Fibroblast of lung (primary cell): ENCODE results near the gene SHANK1. TPM values are rescaled to one million over a fixed set of nuclear protein-coding genes. Genes with fewer than 3 reads are reported as not detected.
A peak's percentile ranks its signal among the peaks of the same experiment; 100 is the strongest.
"Not testable (repeated sequence)": the region's sequence is repeated elsewhere in the genome, so short reads cannot be mapped to it uniquely, and the experiment has no call there.

Experiments
- DNase-seq, 2 donors: peaks; one replicate each; pipeline versions ENCODE4 v3.0.0 to v3.0.0-alpha.2; 2010; ENCODE audit warnings: low read depth in 2 of 2
- H2AFZ ChIP-seq: 2 replicates; pipeline ENCODE4 v1.5.1; 2012; ENCODE audit warnings: low read length, control low read depth, inconsistent platforms
- H3K27ac ChIP-seq: 2 replicates; pipeline ENCODE4 v1.5.1; 2011; ENCODE audit warnings: low read length, control low read depth; ENCODE audit not compliant: insufficient read depth
- H3K27me3 ChIP-seq: 2 replicates; pipeline ENCODE4 v1.5.1; 2011; ENCODE audit warnings: mild to moderate bottlenecking, low read length; ENCODE audit not compliant: control insufficient read depth, insufficient read depth
- H3K36me3 ChIP-seq: 2 replicates; pipeline ENCODE4 v1.5.1; 2011; ENCODE audit warnings: low read length; ENCODE audit not compliant: control insufficient read depth, insufficient read depth
- H3K4me1 ChIP-seq: 2 replicates; pipeline ENCODE4 v1.5.1; 2011; ENCODE audit warnings: low read length; ENCODE audit not compliant: control insufficient read depth, insufficient read depth; ENCODE audit errors: extremely low read depth
- H3K4me2 ChIP-seq: 2 replicates; pipeline ENCODE4 v1.5.1; 2011; ENCODE audit warnings: low read length, control low read depth; ENCODE audit not compliant: insufficient read depth; ENCODE audit errors: extremely low read depth
- H3K4me3 ChIP-seq, 4 experiments: fragments of 200-600 bp in 1 of 4; sonication (generic) in 1 of 4; replicated peaks in 1 of 4; 2 replicates each; pipeline ENCODE4 v1.5.1; 2011 to 2016; ENCODE audit warnings: low read length in 4 of 4, low read depth in 3 of 4, mild to moderate bottlenecking in 3 of 4, control low read depth in 2 of 4, inconsistent platforms in 1 of 4, mixed read lengths in 1 of 4; ENCODE audit not compliant: insufficient read depth in 1 of 4; ENCODE audit errors: control extremely low read depth in 1 of 4
- H3K79me2 ChIP-seq: 2 replicates; pipeline ENCODE4 v1.5.1; 2012; ENCODE audit warnings: mild to moderate bottlenecking, low read length, inconsistent platforms; ENCODE audit not compliant: control insufficient read depth, insufficient read depth
- H3K9ac ChIP-seq: 2 replicates; pipeline ENCODE4 v1.5.1; 2011; ENCODE audit warnings: mild to moderate bottlenecking, low read length, control low read depth; ENCODE audit not compliant: insufficient read depth
- H3K9me3 ChIP-seq: 2 replicates; pipeline ENCODE4 v1.5.1; 2012; ENCODE audit warnings: low read depth, low read length; ENCODE audit not compliant: control insufficient read depth, insufficient read depth
- H4K20me1 ChIP-seq: 2 replicates; pipeline ENCODE4 v1.5.1; 2011; ENCODE audit warnings: low read length; ENCODE audit not compliant: control insufficient read depth, insufficient read depth; ENCODE audit errors: extremely low read depth
- EZH2 ChIP-seq: IDR thresholded peaks from 2 replicates; pipeline ENCODE4 v1.5.1; 2012; ENCODE audit warnings: low read length, control low read depth, mild to moderate bottlenecking; ENCODE audit errors: missing control alignments
- polyA minus RNA-seq: library from RNA; depleted of rRNA, polyadenylated mRNA; stranded (reverse); fragments of >200 nt; gene quantifications from 2 replicates; pipeline ENCODE4 v1.2.3, GENCODE V29; 2011; ENCODE audit warnings: low replicate concordance
- polyA plus RNA-seq, 2 donors: library from polyadenylated mRNA; depleted of rRNA in 1 of 2; stranded (reverse) in 1 of 2; unstranded in 1 of 2; fragments of >200 nt; gene quantifications; 2 replicates each; pipeline ENCODE4 v1.2.1, GENCODE V29; 2011 to 2012; ENCODE audit warnings: missing spikeins in 1 of 2
- total RNA-seq: library from RNA; depleted of rRNA; stranded (reverse); fragments of >200 nt; gene quantifications from 2 replicates; pipeline ENCODE4 v1.2.1, GENCODE V29; 2014
- TF ChIP-seq, protein P1 (sequence below), 2 donors: IDR thresholded peaks in 1 of 2; conservative IDR thresholded peaks in 1 of 2; 1 replicate in 1 of 2; 2 replicates in 1 of 2; pipeline ENCODE4 v1.5.1; 2011 to 2012; ENCODE audit warnings: low read length in 2 of 2, control low read depth in 1 of 2, inconsistent platforms in 1 of 2, low read depth in 1 of 2, mild to moderate bottlenecking in 1 of 2

Gene SHANK1
- total RNA-seq (1.8 and 7.9 TPM in 2 replicates), polyA plus RNA-seq (1.4 and 2.3 TPM in 2 replicates), polyA minus RNA-seq (9.2 and 12.1 TPM in 2 replicates)
- polyA plus RNA-seq (2012): 3.1 and 4.6 TPM in 2 replicates

DNA sequence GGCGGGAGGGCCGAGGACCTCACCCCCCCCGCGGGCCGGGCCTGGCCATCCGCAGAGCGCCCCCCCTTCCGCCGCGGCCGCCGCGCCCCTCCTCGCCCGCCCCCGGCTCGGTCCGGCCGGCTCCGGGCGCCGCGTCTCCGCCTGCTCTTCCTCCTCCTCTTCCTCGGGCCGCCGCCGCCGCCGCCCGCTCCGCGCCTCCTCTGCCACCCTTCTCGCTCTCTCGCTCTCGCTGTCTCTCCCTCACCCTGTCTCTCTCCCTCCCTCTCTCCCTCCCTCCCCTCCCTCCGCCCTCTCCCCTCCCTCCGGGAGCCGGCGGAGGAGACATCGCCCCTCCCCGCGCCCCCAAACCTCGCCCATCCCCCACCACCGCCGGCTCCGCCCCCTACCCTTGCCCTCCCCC lies at the start of gene SHANK1:
SHANK1 (minus strand) TSS at position 237 of the 400 bp plus-strand sequence. CDS start 2,883 bp downstream, outside the sequence.
- Histone ChIP-seq H3K4me3 (peak within 1 kb of the TSS in 3 of 4 experiments; percentile 32 to 60 (median 32)), H3K4me1 (peaks cover 18% of the 10 kb centered on the region), H3K9me3 (no peaks in the 10 kb centered on the region), H3K27me3 (no peaks in the 10 kb centered on the region), H2AFZ (no peak within 1 kb of the TSS), H3K4me2 (peak within 1 kb of the TSS; percentile 48), H3K36me3 (no peaks in the 10 kb centered on the region), H4K20me1 (no peaks in the 10 kb centered on the region), H3K27ac (no peak within 1 kb of the TSS), H3K79me2 (peaks cover 4% of the 10 kb centered on the region), H3K9ac (no peak within 1 kb of the TSS)
- TF ChIP-seq, protein P1, sequence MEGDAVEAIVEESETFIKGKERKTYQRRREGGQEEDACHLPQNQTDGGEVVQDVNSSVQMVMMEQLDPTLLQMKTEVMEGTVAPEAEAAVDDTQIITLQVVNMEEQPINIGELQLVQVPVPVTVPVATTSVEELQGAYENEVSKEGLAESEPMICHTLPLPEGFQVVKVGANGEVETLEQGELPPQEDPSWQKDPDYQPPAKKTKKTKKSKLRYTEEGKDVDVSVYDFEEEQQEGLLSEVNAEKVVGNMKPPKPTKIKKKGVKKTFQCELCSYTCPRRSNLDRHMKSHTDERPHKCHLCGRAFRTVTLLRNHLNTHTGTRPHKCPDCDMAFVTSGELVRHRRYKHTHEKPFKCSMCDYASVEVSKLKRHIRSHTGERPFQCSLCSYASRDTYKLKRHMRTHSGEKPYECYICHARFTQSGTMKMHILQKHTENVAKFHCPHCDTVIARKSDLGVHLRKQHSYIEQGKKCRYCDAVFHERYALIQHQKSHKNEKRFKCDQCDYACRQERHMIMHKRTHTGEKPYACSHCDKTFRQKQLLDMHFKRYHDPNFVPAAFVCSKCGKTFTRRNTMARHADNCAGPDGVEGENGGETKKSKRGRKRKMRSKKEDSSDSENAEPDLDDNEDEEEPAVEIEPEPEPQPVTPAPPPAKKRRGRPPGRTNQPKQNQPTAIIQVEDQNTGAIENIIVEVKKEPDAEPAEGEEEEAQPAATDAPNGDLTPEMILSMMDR (conservative IDR thresholded peaks at IDR 0.05 in 1 of 2, IDR thresholded peaks at IDR 0.05 in 1 of 2; ENCODE audit: low read depth in 1 of 2, low read length in 2 of 2): no peak
- TF ChIP-seq EZH2: no peak
- DNase-seq: peak in 1 of 2 donors; percentile 21

DNA sequence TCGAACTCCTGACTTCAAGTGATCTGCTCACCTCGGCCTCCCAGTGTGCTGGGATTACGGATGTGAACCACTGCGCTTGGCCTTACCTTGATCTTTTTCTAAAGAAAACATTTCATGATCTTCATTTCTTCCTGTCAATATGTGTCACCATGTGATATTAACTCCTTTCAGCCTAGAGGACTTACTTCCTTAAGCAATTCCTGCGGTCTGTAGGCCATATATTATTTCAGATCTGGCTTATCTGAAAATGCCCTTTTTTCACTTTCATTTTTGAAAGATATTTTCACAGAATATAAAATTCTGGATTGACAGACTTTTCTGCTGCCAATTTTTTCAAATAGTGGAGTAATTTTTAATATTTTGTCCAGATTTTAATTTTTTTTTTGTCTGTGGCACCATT lies 48.7 kb upstream of the SHANK1 start:
- TF ChIP-seq, protein P1 (conservative IDR thresholded peaks at IDR 0.05 in 1 of 2, IDR thresholded peaks at IDR 0.05 in 1 of 2; ENCODE audit: low read depth in 1 of 2, low read length in 2 of 2): no peak
- TF ChIP-seq EZH2: no peak
- no peaks in the 10 kb centered on the region for H4K20me1 ChIP-seq
- no peaks in the 10 kb centered on the region for H3K27me3 ChIP-seq
- H3K27ac ChIP-seq: no peak overlapping the region
- no peaks in the 10 kb centered on the region for H3K9me3 ChIP-seq
- no peaks in the 10 kb centered on the region for H3K79me2 ChIP-seq
- no peaks in the 10 kb centered on the region for H3K4me1 ChIP-seq
- no peak overlapping the region for H3K4me3 ChIP-seq
- no peak overlapping the region for H3K9ac ChIP-seq
- H3K36me3 ChIP-seq: no peaks in the 10 kb centered on the region
- H3K4me2 ChIP-seq: no peak overlapping the region
- no peak for DNase-seq
- no peak overlapping the region for H2AFZ ChIP-seq

DNA sequence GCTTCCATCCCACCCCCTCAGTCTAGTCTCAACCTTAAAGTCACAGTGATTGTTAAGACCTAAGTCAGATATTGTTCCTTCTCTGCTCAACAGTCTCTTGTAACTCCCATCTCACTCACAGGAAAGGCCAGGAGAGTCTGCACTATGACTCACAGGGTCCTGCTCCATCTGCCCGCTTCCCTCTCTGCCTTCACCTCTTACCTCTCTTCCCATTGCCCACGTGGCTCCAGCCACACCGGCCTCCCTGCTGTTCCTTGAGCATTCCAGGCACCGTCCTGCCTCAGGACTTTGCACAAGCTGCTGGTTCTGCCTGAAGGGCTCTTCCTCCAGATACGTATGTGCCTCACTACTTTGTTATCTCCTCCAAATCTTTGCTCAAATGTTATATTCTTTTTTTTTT lies 47.7 kb upstream of the SHANK1 start:
- not testable (repeated sequence) for H3K4me2 ChIP-seq, H3K4me1 ChIP-seq, H3K27ac ChIP-seq, H3K36me3 ChIP-seq, H3K27me3 ChIP-seq, H3K9ac ChIP-seq, H2AFZ ChIP-seq, H4K20me1 ChIP-seq, DNase-seq, H3K4me3 ChIP-seq, H3K79me2 ChIP-seq, H3K9me3 ChIP-seq

DNA sequence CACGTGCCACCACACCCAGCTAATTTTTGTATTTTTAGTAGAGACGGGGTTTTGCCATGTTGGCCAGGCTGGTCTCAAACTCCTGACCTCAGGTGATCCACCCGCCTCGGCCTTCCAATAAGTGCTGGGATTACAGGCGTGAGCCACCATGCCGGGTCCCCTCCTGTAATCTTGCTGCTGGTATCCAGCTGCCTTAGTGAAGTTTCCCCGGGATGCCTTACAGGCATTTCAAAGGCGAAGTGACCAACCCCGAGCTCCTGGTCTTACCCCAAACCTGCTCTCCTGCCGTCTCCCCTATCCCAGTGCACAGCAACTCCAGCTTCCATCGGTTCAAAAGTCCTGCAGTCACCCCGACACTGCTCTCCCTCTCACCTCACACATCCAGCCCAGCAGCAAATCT lies 47.1 kb upstream of the SHANK1 start:
- H3K4me3 ChIP-seq, H3K27ac ChIP-seq, H3K27me3 ChIP-seq, H3K9ac ChIP-seq, H4K20me1 ChIP-seq, H2AFZ ChIP-seq, H3K79me2 ChIP-seq, H3K4me2 ChIP-seq, H3K4me1 ChIP-seq, H3K36me3 ChIP-seq, DNase-seq, H3K9me3 ChIP-seq: not testable (repeated sequence)
